IMR-90 (cell line): ENCODE data around the gene PCOLCE2. TPM values are rescaled to one million over a fixed set of nuclear protein-coding genes. Genes with fewer than 3 reads are reported as not detected.

Source experiments
- ATAC-seq: fragments of 200-7000 bp; cut with Tn5 transposase; 2 replicates; pipeline ENCODE4 v1.9.1; 2020; ENCODE audit warnings: low read depth, mild to moderate bottlenecking, moderate library complexity
- BruUV-seq: library from RNA; stranded (reverse); fragments of 400-500 nt; replicated peaks from 2 replicates; lab custom pipeline; 2021; lab: Mats Ljungman, UMichigan
- CTCF ChIA-PET: fragments of 300-600 bp; formaldehyde crosslinking; extraction: SDS; loops from one replicate; lab custom pipeline; 2021; ENCODE audit warnings: antibody characterized with exemption; lab: Yijun Ruan, JAX
- POLR2A ChIA-PET: fragments of 300-600 bp; sonication (Branson Sonifier 250); formaldehyde crosslinking; loops from one replicate; lab custom pipeline; 2022; ENCODE audit warnings: antibody characterized with exemption; ENCODE audit not compliant: unreplicated experiment; lab: Charles Lee
- DNase-seq: peaks from one replicate; pipeline ENCODE4 v3.0.0; 2013
- H2AFZ ChIP-seq: replicated peaks from 2 replicates; pipeline ENCODE3; 2013; ENCODE audit warnings: low read length, mild to moderate bottlenecking; ENCODE audit not compliant: poor library complexity
- H2AK5ac ChIP-seq: 2 replicates; pipeline ENCODE4 v1.6.1; 2013; ENCODE audit warnings: low read depth, low read length, inconsistent platforms
- H2AK9ac ChIP-seq: replicated peaks from 2 replicates; pipeline ENCODE3; 2013; ENCODE audit warnings: mild to moderate bottlenecking, low read depth, low read length, moderate library complexity; ENCODE audit not compliant: poor library complexity
- H2BK120ac ChIP-seq: 2 replicates; pipeline ENCODE4 v1.6.1; 2013; ENCODE audit warnings: low read depth, low read length, inconsistent platforms
- H2BK15ac ChIP-seq: 3 replicates; pipeline ENCODE4 v1.6.1; 2013; ENCODE audit warnings: low read depth, low read length, inconsistent platforms
- H2BK20ac ChIP-seq: 2 replicates; pipeline ENCODE4 v1.6.1; 2013; ENCODE audit warnings: low read depth, mild to moderate bottlenecking, inconsistent platforms, low read length, moderate library complexity
- H2BK5ac ChIP-seq: 2 replicates; pipeline ENCODE4 v1.6.1; 2013; ENCODE audit warnings: mild to moderate bottlenecking, low read depth, low read length, inconsistent platforms; ENCODE audit not compliant: poor library complexity, severe bottlenecking
- H3K14ac ChIP-seq: replicated peaks from 2 replicates; pipeline ENCODE4 v1.6.1; 2013; ENCODE audit warnings: low read depth, low read length, inconsistent platforms
- H3K18ac ChIP-seq: 2 replicates; pipeline ENCODE4 v1.6.1; 2013; ENCODE audit warnings: low read depth, low read length, control low read depth
- H3K23ac ChIP-seq: 2 replicates; pipeline ENCODE4 v1.6.1; 2013; ENCODE audit warnings: low read depth, low read length, inconsistent platforms
- H3K27ac ChIP-seq: 2 replicates; pipeline ENCODE4 v1.5.1; 2013; ENCODE audit warnings: mild to moderate bottlenecking, control low read depth, low read length; ENCODE audit not compliant: insufficient read depth
- H3K27me3 ChIP-seq: 2 replicates; pipeline ENCODE4 v1.6.1; 2013; ENCODE audit warnings: low read length; ENCODE audit not compliant: control insufficient read depth, insufficient read depth
- H3K36me3 ChIP-seq: 2 replicates; pipeline ENCODE4 v1.6.1; 2013; ENCODE audit warnings: low read length, mixed read lengths; ENCODE audit not compliant: control insufficient read depth, insufficient read depth
- H3K4ac ChIP-seq: 2 replicates; pipeline ENCODE4 v1.6.1; 2013; ENCODE audit warnings: low read depth, low read length, inconsistent platforms
- H3K4me1 ChIP-seq: 2 replicates; pipeline ENCODE4 v1.6.1; 2013; ENCODE audit warnings: low read length, mixed read lengths; ENCODE audit not compliant: control insufficient read depth, insufficient read depth
- H3K4me2 ChIP-seq: 2 replicates; pipeline ENCODE4 v1.6.1; 2013; ENCODE audit warnings: low read depth, mild to moderate bottlenecking, control low read depth, low read length, moderate library complexity
- H3K4me3 ChIP-seq: 2 replicates; pipeline ENCODE4 v1.5.1; 2013; ENCODE audit warnings: low read depth, mild to moderate bottlenecking, control low read depth, low read length, moderate library complexity; ENCODE audit not compliant: insufficient read depth
- H3K56ac ChIP-seq: 2 replicates; pipeline ENCODE4 v1.6.1; 2013; ENCODE audit warnings: low read length, inconsistent platforms; ENCODE audit not compliant: insufficient read depth; ENCODE audit errors: extremely low read depth
- H3K79me1 ChIP-seq, 2 experiments: 2 replicates each; pipeline ENCODE4 v1.6.1; 2013; ENCODE audit warnings: low read length in 2 of 2, inconsistent platforms in 1 of 2, low read depth in 1 of 2
- H3K9ac ChIP-seq: 2 replicates; pipeline ENCODE4 v1.6.1; 2013; ENCODE audit warnings: low read depth, low read length, control low read depth
- H3K9me1 ChIP-seq: 2 replicates; pipeline ENCODE4 v1.6.1; 2013; ENCODE audit warnings: low read length, inconsistent platforms; ENCODE audit not compliant: insufficient read depth
- H3K9me3 ChIP-seq: 2 replicates; pipeline ENCODE4 v1.6.1; 2013; ENCODE audit warnings: low read length; ENCODE audit not compliant: control insufficient read depth, insufficient read depth
- H4K20me1 ChIP-seq: 2 replicates; pipeline ENCODE4 v1.6.1; 2013; ENCODE audit warnings: low read length, inconsistent platforms; ENCODE audit not compliant: insufficient read depth
- H4K5ac ChIP-seq: 2 replicates; pipeline ENCODE4 v1.6.1; 2013; ENCODE audit warnings: mild to moderate bottlenecking, low read depth, low read length, control low read depth
- H4K8ac ChIP-seq, 2 experiments: 2 replicates each; pipeline ENCODE4 v1.6.1; 2013; ENCODE audit warnings: low read depth in 2 of 2, low read length in 2 of 2, control low read depth in 1 of 2, inconsistent platforms in 1 of 2
- H4K91ac ChIP-seq: 2 replicates; pipeline ENCODE4 v1.6.1; 2013; ENCODE audit warnings: low read depth, low read length, inconsistent platforms; ENCODE audit not compliant: insufficient read depth
- BHLHE40 ChIP-seq: fragments of 150-350 bp; IDR thresholded peaks from 2 replicates; pipeline ENCODE4 v1.6.1; 2016; ENCODE audit warnings: mild to moderate bottlenecking, low read depth, low read length
- CEBPB ChIP-seq: IDR thresholded peaks from 2 replicates; pipeline ENCODE4 v1.6.1; 2012; ENCODE audit warnings: low read depth, low read length, improper control_type of control experiment
- CHD1 ChIP-seq: IDR thresholded peaks from 2 replicates; pipeline ENCODE4 v1.6.1; 2012; ENCODE audit warnings: low read depth, low read length, improper control_type of control experiment
- MAZ ChIP-seq: IDR thresholded peaks from 2 replicates; pipeline ENCODE4 v1.6.1; 2012; ENCODE audit warnings: low read depth, mild to moderate bottlenecking, low read length, improper control_type of control experiment, moderate library complexity, borderline replicate concordance
- POLR2A ChIP-seq: IDR thresholded peaks from 2 replicates; pipeline ENCODE4 v1.6.1; 2012; ENCODE audit warnings: mild to moderate bottlenecking, low read depth, low read length
- RCOR1 ChIP-seq: IDR thresholded peaks from 2 replicates; pipeline ENCODE4 v1.6.1; 2012; ENCODE audit warnings: mild to moderate bottlenecking, low read length, improper control_type of control experiment; ENCODE audit not compliant: insufficient replicate concordance
- RFX5 ChIP-seq: IDR thresholded peaks from 2 replicates; pipeline ENCODE4 v1.8.0; 2012; ENCODE audit warnings: low read depth, mild to moderate bottlenecking, low read length, moderate library complexity
- SMC3 ChIP-seq: fragments of 150-350 bp; IDR thresholded peaks from 2 replicates; pipeline ENCODE4 v1.6.1; 2016; ENCODE audit warnings: low read depth, mild to moderate bottlenecking, antibody characterized with exemption, low read length, moderate library complexity
- WGBS, 2 experiments: methylation state at CpG; one replicate each; pipeline versions ENCODE4 v1.1.5 to v1.1.7; 2013; ENCODE audit warnings: missing lambda C conversion rate in 2 of 2; ENCODE audit not compliant: insufficient read length in 1 of 2; ENCODE audit errors: extremely low coverage in 2 of 2; 5-methylcytosine and 5-hydroxymethylcytosine counted together
- dilution Hi-C: fragments of 300-500 bp; cut with HindIII; formaldehyde crosslinking; loops from one replicate; pipeline ENCODE4 v1.14.3; 2018; ENCODE audit warnings: low sequenced_read_pairs; ENCODE audit not compliant: unreplicated experiment
- in situ Hi-C: fragments of 300-500 bp; cut with MboI; formaldehyde crosslinking; loops from 3 replicates; pipeline ENCODE4 v1.14.3; 2019; ENCODE audit warnings: low sequenced_read_pairs, inconsistent platforms, mixed read lengths
- intact Hi-C: fragments of 100-400 bp; cut with micrococcal nuclease; formaldehyde crosslinking; loops from 2 replicates; pipeline ENCODE4 v1.10.0; 2022
- polyA plus RNA-seq, 3 experiments: library from polyadenylated mRNA; depleted of rRNA; stranded (reverse); fragments of >200 nt; gene quantifications; 2 replicates each; pipeline ENCODE4 v1.2.3, GENCODE V29; 2012; ENCODE audit warnings: low replicate concordance in 1 of 3
- total RNA-seq: library from RNA; depleted of rRNA; stranded (reverse); fragments of >200 nt; gene quantifications from 2 replicates; pipeline ENCODE4 v1.2.3, GENCODE V29; 2012

PCOLCE2 gene
- total and polyA plus RNA-seq, 2 of the 4 experiments (the other 2 are of a cell fraction): 0.50 to 0.54 TPM

GRCh38 chr3:142916605-142917004 lies 27.7 kb upstream of the PCOLCE2 start:
- ChIA-PET POLR2A (no interaction called here), CTCF (no interaction called here)
- Histone ChIP-seq H3K79me1 (no peaks in the 10 kb centered on the region), H2BK20ac (no peak overlapping the region), H4K91ac (no peak overlapping the region), H4K5ac (no peak overlapping the region), H2BK120ac (no peak overlapping the region), H3K14ac (no peak overlapping the region), H3K9me3 (no peaks in the 10 kb centered on the region), H3K9ac (no peak overlapping the region), H3K56ac (no peak overlapping the region), H3K4me1 (no peaks in the 10 kb centered on the region), H2AK5ac (no peak overlapping the region), H2BK15ac (no peak overlapping the region), H4K8ac (no peak overlapping the region), H2BK5ac (no peak overlapping the region), H3K4me3 (no peak overlapping the region), H3K23ac (no peak overlapping the region), H3K27me3 (peaks cover 5% of the 10 kb centered on the region), H3K9me1 (no peaks in the 10 kb centered on the region), H3K36me3 (no peaks in the 10 kb centered on the region), H2AK9ac (no peak overlapping the region), H3K4me2 (no peak overlapping the region), H3K18ac (no peak overlapping the region), H3K27ac (no peak overlapping the region), H4K20me1 (no peaks in the 10 kb centered on the region), H3K4ac (no peak overlapping the region), H2AFZ (no peak overlapping the region)
- in situ Hi-C loops: no loop called here
- dilution Hi-C loops: no loop called here
- BruUV-seq: no TSS peak
- no peak for ATAC-seq
- no CpG with 5 or more reads among the region's 2 CpGs for WGBS, 2 experiments
- intact Hi-C loops: no loop called here
- TF ChIP-seq RCOR1: no peak
- no peak for TF ChIP-seq BHLHE40
- no peak for TF ChIP-seq CHD1
- no peak for TF ChIP-seq MAZ
- no peak for TF ChIP-seq CEBPB
- TF ChIP-seq SMC3: no peak
- TF ChIP-seq POLR2A: no peak
- TF ChIP-seq RFX5: no peak
- DNase-seq: no peak
